HCT116 (cell line): ENCODE results near the gene MIEN1. TPM values are rescaled to one million over a fixed set of nuclear protein-coding genes. Genes with fewer than 3 reads are reported as not detected.
"Not testable (repeated sequence)": the region's sequence is repeated elsewhere in the genome, so short reads cannot be mapped to it uniquely, and the experiment has no call there.

Experiments
- ATAC-seq: fragments of 200-7000 bp; cut with Tn5 transposase; 2 replicates; pipeline ENCODE4 v1.9.1; 2020; ENCODE audit warnings: mild to moderate bottlenecking, moderate library complexity
- BruUV-seq: library from RNA; stranded (reverse); fragments of 400-500 nt; replicated peaks from 2 replicates; lab custom pipeline; 2021; lab: Mats Ljungman, UMichigan
- CTCF ChIA-PET: fragments of 300-600 bp; sonication (Branson Sonifier 250); formaldehyde crosslinking; loops from one replicate; lab custom pipeline; 2021; ENCODE audit warnings: antibody characterized with exemption; lab: Charles Lee
- POLR2A ChIA-PET: fragments of 300-600, 350-600 bp; sonication (Branson Sonifier 250); formaldehyde crosslinking; loops from one replicate; lab custom pipeline; 2021; ENCODE audit warnings: antibody characterized with exemption; lab: Charles Lee
- RAD21 ChIA-PET, 2 experiments: fragments of 300-600 bp; sonication (Branson Sonifier 250); formaldehyde crosslinking; loops; one replicate each; lab custom pipeline; 2023; ENCODE audit warnings: low total read pairs in 2 of 2; ENCODE audit not compliant: uncharacterized antibody in 2 of 2, unreplicated experiment in 2 of 2, low non-redundant PET in 1 of 2; lab: Charles Lee
- DNase-seq: peaks from one replicate; pipeline ENCODE4 v3.0.0-alpha.2; 2010; ENCODE audit warnings: low read depth, low spot score
- H2AFZ ChIP-seq: fragments of 200-600 bp; shearing (Covaris generic), sonication (generic); 2 replicates; pipeline ENCODE4 v1.6.1; 2017; ENCODE audit warnings: low read depth, mixed run types, mixed read lengths, antibody characterized with exemption, low read length; ENCODE audit not compliant: poor library complexity, severe bottlenecking
- H3K27ac ChIP-seq: 2 replicates; pipeline ENCODE4 v1.5.1; 2012; ENCODE audit warnings: low read depth, low read length
- H3K27me3 ChIP-seq: fragments of 200-600 bp; sonication (generic); 2 replicates; pipeline ENCODE4 v1.6.1; 2016; ENCODE audit warnings: mixed run types, low read length, mixed read lengths; ENCODE audit not compliant: insufficient read depth
- H3K36me3 ChIP-seq, 2 experiments: fragments of 200-500 bp in 1 of 2; fragments of 200-600 bp in 1 of 2; sonication (Bioruptor generic) in 1 of 2; sonication (generic) in 1 of 2; 2 replicates each; pipeline versions ENCODE4 v1.5.1 to v1.6.1; 2014 to 2016; ENCODE audit warnings: low read length in 2 of 2, inconsistent platforms in 1 of 2, mixed read lengths in 1 of 2, mixed run types in 1 of 2; ENCODE audit not compliant: insufficient read depth in 2 of 2, control insufficient read depth in 1 of 2
- H3K4me1 ChIP-seq, 2 experiments: fragments of 200-600 bp in 1 of 2; sonication (generic) in 1 of 2; 2 replicates each; pipeline versions ENCODE4 v1.5.1 to v1.6.1; 2012 to 2017; ENCODE audit warnings: low read length in 2 of 2, inconsistent platforms in 1 of 2, mild to moderate bottlenecking in 1 of 2, mixed read lengths in 1 of 2, mixed run types in 1 of 2, moderate library complexity in 1 of 2; ENCODE audit not compliant: insufficient read depth in 2 of 2, control insufficient read depth in 1 of 2
- H3K4me2 ChIP-seq: fragments of 200-600 bp; sonication (generic); 2 replicates; pipeline ENCODE4 v1.6.1; 2017; ENCODE audit warnings: mixed run types, low read length, mixed read lengths
- H3K4me3 ChIP-seq, 2 experiments: fragments of 200-600 bp in 1 of 2; sonication (generic) in 1 of 2; replicated peaks in 1 of 2; 2 replicates each; pipeline ENCODE4 v1.5.1; 2011 to 2016; ENCODE audit warnings: low read length in 2 of 2, control low read depth in 1 of 2, low read depth in 1 of 2, mild to moderate bottlenecking in 1 of 2, mixed read lengths in 1 of 2, mixed run types in 1 of 2
- H3K79me2 ChIP-seq: fragments of 200-600 bp; sonication (generic); 2 replicates; pipeline ENCODE4 v1.6.1; 2017; ENCODE audit warnings: mild to moderate bottlenecking, mixed run types, low read length, moderate library complexity, mixed read lengths; ENCODE audit not compliant: insufficient read depth
- H3K9ac ChIP-seq: fragments of 200-600 bp; sonication (generic); 2 replicates; pipeline ENCODE4 v1.6.1; 2016; ENCODE audit warnings: low read length, mixed read lengths
- H3K9me2 ChIP-seq: fragments of 200-600 bp; sonication (generic), shearing (Covaris generic); 2 replicates; pipeline ENCODE4 v1.6.1; 2017; ENCODE audit warnings: mixed run types, mild to moderate bottlenecking, moderate library complexity; ENCODE audit not compliant: insufficient read depth
- H3K9me3 ChIP-seq, 2 experiments: fragments of 200-500 bp in 1 of 2; fragments of 200-600 bp in 1 of 2; sonication (Bioruptor generic) in 1 of 2; sonication (generic) in 1 of 2; 2 replicates each; pipeline ENCODE4 v1.6.1; 2014 to 2017; ENCODE audit warnings: low read length in 2 of 2, mixed read lengths in 2 of 2, inconsistent platforms in 1 of 2, low read depth in 1 of 2, mild to moderate bottlenecking in 1 of 2, mixed run types in 1 of 2, moderate library complexity in 1 of 2; ENCODE audit not compliant: control insufficient read depth in 1 of 2, insufficient read depth in 1 of 2
- H4K20me1 ChIP-seq: fragments of 200-600 bp; sonication (generic), shearing (Covaris generic); 2 replicates; pipeline ENCODE4 v1.6.1; 2017; ENCODE audit warnings: mixed run types, mild to moderate bottlenecking, moderate library complexity; ENCODE audit not compliant: insufficient read depth
- ELF1 ChIP-seq: IDR thresholded peaks from 2 replicates; pipeline ENCODE4 v1.6.1; 2012; ENCODE audit warnings: low read depth, borderline replicate concordance
- EZH2phosphoT487 ChIP-seq: fragments of 200-600 bp; IDR thresholded peaks from 2 replicates; pipeline ENCODE4 v1.6.1; 2018; ENCODE audit warnings: antibody characterized with exemption, borderline replicate concordance
- MAX ChIP-seq: IDR thresholded peaks from 2 replicates; pipeline ENCODE4 v1.6.1; 2012
- POLR2A ChIP-seq: IDR thresholded peaks from 2 replicates; pipeline ENCODE4 v1.7.0; 2011; ENCODE audit warnings: borderline replicate concordance; ENCODE audit not compliant: insufficient read depth, insufficient read length; ENCODE audit errors: extremely low read depth
- SP1 ChIP-seq: IDR thresholded peaks from 2 replicates; pipeline ENCODE4 v1.6.1; 2012; ENCODE audit warnings: low read depth
- YY1 ChIP-seq: IDR thresholded peaks from 2 replicates; pipeline ENCODE4 v1.6.1; 2011; ENCODE audit warnings: low read length, low read depth, moderate library complexity, mild to moderate bottlenecking; ENCODE audit not compliant: insufficient replicate concordance; ENCODE audit errors: extremely low read depth
- intact Hi-C: fragments of 100-400 bp; cut with micrococcal nuclease; formaldehyde crosslinking; loops from 2 replicates; pipeline ENCODE4 v1.10.0; 2022
- total RNA-seq: library from RNA; stranded (reverse); gene quantifications from one replicate; pipeline ENCODE4 v1.2.1, GENCODE V29; 2021; ENCODE audit not compliant: unreplicated experiment

Gene MIEN1
- total RNA-seq, 1 experiment from 2014 or later: 73.9 TPM

- H2AFZ ChIP-seq: no peak overlapping the region
- H3K79me2 ChIP-seq: peaks cover 10% of the 10 kb centered on the region; the same call in 1 of the 2 replicates
- TF ChIP-seq SP1 (no peak), POLR2A (no peak), MAX (no peak), EZH2phosphoT487 (no peak), YY1 (no peak), ELF1 (no peak)
- ChIA-PET CTCF (no interaction called here), RAD21 (no interaction called here), POLR2A (no interaction called here)
- no TSS peak for BruUV-seq
- H3K9me3 ChIP-seq: no peaks in the 10 kb centered on the region
- no peaks in the 10 kb centered on the region for H3K27me3 ChIP-seq
- ATAC-seq (no peak), DNase-seq (no peak)
- H3K4me2 ChIP-seq: no peak overlapping the region
- intact Hi-C loops: no loop called here
- H3K36me3 ChIP-seq: peaks cover 3 to 22% of the 10 kb centered on the region in 2 experiments; a peak in 2 of 4 replicates
- no peak overlapping the region for H3K9ac ChIP-seq
- no peaks in the 10 kb centered on the region for H3K9me2 ChIP-seq
- H3K4me1 ChIP-seq: peaks cover 6 to 33% of the 10 kb centered on the region in 2 experiments; a peak in 3 of 4 replicates
- no peak overlapping the region for H3K27ac ChIP-seq
- H4K20me1 ChIP-seq: no peaks in the 10 kb centered on the region
- no peak overlapping the region for H3K4me3 ChIP-seq
Observed at GRCh38 chr17:39726617-39727016, 3.7 kb downstream of the MIEN1 start.

- not testable (repeated sequence) for ATAC-seq, H3K4me3 ChIP-seq
Observed at GRCh38 chr17:39725923-39726322, 4.4 kb downstream of the MIEN1 start.

More at GRCh38 chr17:39725923-39726322, 4.4 kb downstream of the MIEN1 start:
- intact Hi-C loops, H3K9me2 ChIP-seq, H3K9me3 ChIP-seq, CTCF ChIA-PET, H3K27ac ChIP-seq, H4K20me1 ChIP-seq, POLR2A ChIA-PET, DNase-seq, H3K27me3 ChIP-seq, BruUV-seq, H3K9ac ChIP-seq, RAD21 ChIA-PET, H3K4me2 ChIP-seq, H2AFZ ChIP-seq: not testable (repeated sequence)
- Histone ChIP-seq H3K36me3 (peaks cover 3 to 22% of the 10 kb centered on the region in 2 experiments; a peak in 2 of 4 replicates), H3K4me1 (peaks cover 4 to 27% of the 10 kb centered on the region in 2 experiments; a peak in 3 of 4 replicates), H3K79me2 (peaks cover 10% of the 10 kb centered on the region; the same call in 1 of the 2 replicates)
